ENCODE measurements around the gene KIR2DL1.
"Not testable (repeated sequence)": the region's sequence is repeated elsewhere in the genome, so short reads cannot be mapped to it uniquely, and the experiment has no call there.

Gene KIR2DL1

DNA sequence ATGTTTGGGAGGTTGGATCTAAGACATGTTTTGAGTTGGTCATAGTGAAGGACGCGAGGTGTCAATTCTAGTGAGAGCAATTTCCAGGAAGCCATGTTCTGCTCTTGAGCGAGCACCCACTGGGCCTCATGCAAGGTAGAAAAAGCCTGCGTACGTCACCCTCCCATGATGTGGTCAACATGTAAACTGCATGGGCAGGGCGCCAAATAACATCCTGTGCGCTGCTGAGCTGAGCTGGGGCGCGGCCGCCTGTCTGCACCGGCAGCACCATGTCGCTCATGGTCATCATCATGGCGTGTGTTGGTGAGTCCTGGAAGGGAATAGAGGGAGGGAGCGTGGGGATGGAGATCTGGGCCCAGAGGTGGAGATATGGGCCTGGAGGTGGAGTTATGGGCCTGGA lies 62.9 kb downstream of the KIR2DL1 start, which contains the start of gene KIR2DS4:
KIR2DS4 (plus strand) TSS at position 181 of the 400 bp plus-strand sequence.
- DNase-seq = not testable (repeated sequence)
